HG02870 (cell line): ENCODE data around the gene PDE4C.

Experiments used
- ATAC-seq: cut with Tn5 transposase; IDR thresholded peaks from one replicate; pipeline ENCODE4 v1.9.1; 2021; ENCODE audit warnings: mild to moderate bottlenecking, moderate library complexity; ENCODE audit not compliant: unreplicated experiment

Gene PDE4C

GRCh38 chr19:18225702-18226468, at the start of gene PDE4C:
Gene PDE4C (minus strand): TSS chr19:18226438. CDS start chr19:18226415, 23 bp downstream.
- ATAC-seq: no peak

- ATAC-seq: no peak
These were observed 48.6 kb upstream of the PDE4C start for GRCh38 chr19:18274781-18275356.

- ATAC-seq: no peak
These were observed 48.1 kb upstream of the PDE4C start, which contains the start of gene IQCN for GRCh38 chr19:18274219-18274780. Gene IQCN (minus strand): TSS chr19:18274452. CDS start chr19:18269478, 4,974 bp downstream.

- ATAC-seq: no peak
These were observed 47.5 kb upstream of the PDE4C start for GRCh38 chr19:18273561-18274218.

GRCh38 chr19:18271433-18271841, 45.2 kb upstream of the PDE4C start:
- no peak for ATAC-seq

GRCh38 chr19:18270326-18270725, 44.1 kb upstream of the PDE4C start:
- no peak for ATAC-seq

GRCh38 chr19:18269070-18269723, 43.0 kb upstream of the PDE4C start:
- no peak for ATAC-seq

- ATAC-seq: no peak
These were observed 40.8 kb upstream of the PDE4C start for GRCh38 chr19:18266771-18267686.

GRCh38 chr19:18265582-18265981, 39.3 kb upstream of the PDE4C start:
- ATAC-seq: no peak

GRCh38 chr19:18264971-18265540, 38.8 kb upstream of the PDE4C start:
- ATAC-seq: no peak

- no peak for ATAC-seq
These were observed 38.1 kb upstream of the PDE4C start for GRCh38 chr19:18264137-18264854.

- no peak for ATAC-seq
These were observed 37.3 kb upstream of the PDE4C start for GRCh38 chr19:18263324-18264136.

GRCh38 chr19:18262917-18263316, 36.7 kb upstream of the PDE4C start:
- no peak for ATAC-seq

- ATAC-seq: no peak
These were observed 35.9 kb upstream of the PDE4C start for GRCh38 chr19:18262144-18262543.

- no peak for ATAC-seq
These were observed 35.2 kb upstream of the PDE4C start for GRCh38 chr19:18261474-18261873.

- ATAC-seq: no peak
These were observed 33.7 kb upstream of the PDE4C start for GRCh38 chr19:18259893-18260292.

GRCh38 chr19:18257503-18258470, 31.5 kb upstream of the PDE4C start:
- ATAC-seq: no peak
